SK-N-SH (cell line): Measurements from ENCODE around the gene MFAP4. TPM values are rescaled to one million over a fixed set of nuclear protein-coding genes. Genes with fewer than 3 reads are reported as not detected.

Experiments used
- CTCF ChIA-PET: fragments of 300-600, 350-600 bp; formaldehyde crosslinking; extraction: SDS; loops from one replicate; lab custom pipeline; 2021; lab: Yijun Ruan, JAX
- POLR2A ChIA-PET: fragments of 350-600 bp; sonication (Branson Sonifier 250); formaldehyde crosslinking; extraction: SDS; loops from one replicate; lab custom pipeline; 2020; ENCODE audit warnings: antibody characterized with exemption, inconsistent platforms; lab: Yijun Ruan, JAX
- DNase-seq: peaks from one replicate; pipeline ENCODE4 v3.0.0; 2012
- H2AFZ ChIP-seq: fragments of 200-600 bp; sonication (generic); 2 replicates; pipeline ENCODE4 v1.8.1; 2016; ENCODE audit warnings: antibody characterized with exemption, mild to moderate bottlenecking, low read depth
- H3F3A ChIP-seq: fragments of 200-600 bp; sonication (generic); replicated peaks from 2 replicates; pipeline ENCODE3; 2016; ENCODE audit warnings: antibody characterized with exemption, mild to moderate bottlenecking; ENCODE audit not compliant: insufficient read depth
- H3K27ac ChIP-seq, 2 experiments: fragments of 200-500 bp in 1 of 2; fragments of 200-600 bp in 1 of 2; sonication (Bioruptor generic) in 1 of 2; sonication (generic), shearing (Covaris generic) in 1 of 2; 2 replicates each; pipeline versions ENCODE4 v1.5.1 to v1.6.1; 2014 to 2016; ENCODE audit warnings: low read depth in 2 of 2, inconsistent platforms in 1 of 2, low read length in 1 of 2, mild to moderate bottlenecking in 1 of 2, mixed read lengths in 1 of 2
- H3K27me3 ChIP-seq: fragments of 200-600 bp; sonication (generic), shearing (Covaris generic); 2 replicates; pipeline ENCODE4 v1.6.1; 2016; ENCODE audit warnings: mixed run types; ENCODE audit not compliant: insufficient read depth
- H3K36me3 ChIP-seq, 2 experiments: fragments of 200-500 bp in 1 of 2; fragments of 200-600 bp in 1 of 2; sonication (Bioruptor generic) in 1 of 2; sonication (generic) in 1 of 2; replicated peaks in 1 of 2; 2 replicates each; pipeline versions ENCODE3 to v1.5.1; 2014 to 2016; ENCODE audit warnings: low read length in 1 of 2, mild to moderate bottlenecking in 1 of 2; ENCODE audit not compliant: insufficient read depth in 2 of 2, control insufficient read depth in 1 of 2
- H3K4me1 ChIP-seq, 2 experiments: fragments of 200-500 bp in 1 of 2; fragments of 200-600 bp in 1 of 2; sonication (Bioruptor generic) in 1 of 2; sonication (generic), shearing (Covaris generic) in 1 of 2; 2 replicates each; pipeline versions ENCODE4 v1.5.1 to v1.6.1; 2014 to 2016; ENCODE audit warnings: low read depth in 1 of 2, low read length in 1 of 2, mixed run types in 1 of 2; ENCODE audit not compliant: insufficient read depth in 2 of 2, control insufficient read depth in 1 of 2
- H3K4me2 ChIP-seq: fragments of 200-600 bp; sonication (generic), shearing (Covaris generic); 2 replicates; pipeline ENCODE4 v1.6.1; 2017; ENCODE audit warnings: mixed run types
- H3K4me3 ChIP-seq, 2 experiments: fragments of 200-500 bp in 1 of 2; fragments of 200-600 bp in 1 of 2; sonication (Bioruptor generic) in 1 of 2; sonication (generic), shearing (Covaris generic) in 1 of 2; 2 replicates each; pipeline versions ENCODE4 v1.5.1 to v1.8.1; 2014 to 2016; ENCODE audit warnings: low read depth in 2 of 2, inconsistent platforms in 1 of 2, low read length in 1 of 2, mild to moderate bottlenecking in 1 of 2, mixed read lengths in 1 of 2, moderate library complexity in 1 of 2
- H3K79me2 ChIP-seq: fragments of 200-600 bp; sonication (generic); 2 replicates; pipeline ENCODE4 v1.8.1; 2017; ENCODE audit warnings: mild to moderate bottlenecking; ENCODE audit not compliant: insufficient read depth
- H3K9ac ChIP-seq: fragments of 200-600 bp; sonication (generic); 2 replicates; pipeline ENCODE4 v1.6.1; 2017; ENCODE audit warnings: mixed run types
- H3K9me2 ChIP-seq: fragments of 200-600 bp; sonication (generic); 2 replicates; pipeline ENCODE4 v1.6.1; 2017; ENCODE audit warnings: mixed run types
- H3K9me3 ChIP-seq: fragments of 200-600 bp; sonication (generic); 2 replicates; pipeline ENCODE4 v1.6.1; 2017; ENCODE audit warnings: mixed run types, mild to moderate bottlenecking, moderate library complexity
- H4K20me1 ChIP-seq: fragments of 200-600 bp; sonication (generic); 2 replicates; pipeline ENCODE4 v1.6.1; 2017; ENCODE audit warnings: mild to moderate bottlenecking, mixed run types; ENCODE audit not compliant: insufficient read depth
- EP300 ChIP-seq, 2 experiments: IDR thresholded peaks; 2 replicates each; pipeline versions ENCODE4 v1.4.0 to v1.6.1; 2012; ENCODE audit warnings: borderline replicate concordance in 1 of 2, low read depth in 1 of 2, low read length in 1 of 2
- FOSL2 ChIP-seq: IDR thresholded peaks from 2 replicates; pipeline ENCODE4 v1.4.0; 2012; ENCODE audit warnings: low read depth, mild to moderate bottlenecking, moderate library complexity, borderline replicate concordance
- FOXJ3 ChIP-seq: sonication (generic); formaldehyde crosslinking; IDR thresholded peaks from 2 replicates; pipeline ENCODE4 v1.5.1; 2020; ENCODE audit warnings: mild to moderate bottlenecking, missing genetic modification reagents
- JUND ChIP-seq: IDR thresholded peaks from 2 replicates; pipeline ENCODE4 v1.4.0; 2012
- MXI1 ChIP-seq: IDR thresholded peaks from 2 replicates; pipeline ENCODE4 v1.6.1; 2012; ENCODE audit warnings: mild to moderate bottlenecking, low read depth, low read length, improper control_type of control experiment
- NRF1 ChIP-seq: IDR thresholded peaks from 2 replicates; pipeline ENCODE4 v1.6.1; 2012; ENCODE audit warnings: low read depth, mild to moderate bottlenecking, low read length
- POLR2AphosphoS5 ChIP-seq: IDR thresholded peaks from 2 replicates; pipeline ENCODE4 v1.6.1; 2012; ENCODE audit warnings: low read depth, low read length
- RAD21 ChIP-seq: IDR thresholded peaks from 2 replicates; pipeline ENCODE4 v1.6.1; 2012; ENCODE audit warnings: mild to moderate bottlenecking, low read length
- RCOR1 ChIP-seq: fragments of 150-350 bp; IDR thresholded peaks from 2 replicates; pipeline ENCODE4 v1.6.1; 2017; ENCODE audit warnings: antibody characterized with exemption, low read length
- SIN3A ChIP-seq: IDR thresholded peaks from 2 replicates; pipeline ENCODE4 v1.6.1; 2012; ENCODE audit warnings: low read depth, mild to moderate bottlenecking, low read length, moderate library complexity, borderline replicate concordance
- TAF1 ChIP-seq: IDR thresholded peaks from 2 replicates; pipeline ENCODE4 v1.6.1; 2012; ENCODE audit warnings: low read depth, mild to moderate bottlenecking, low read length, moderate library complexity, borderline replicate concordance
- WGBS: methylation state at CpG from one replicate; pipeline ENCODE4 v1.1.6; 2017; ENCODE audit warnings: low lambda C conversion rate; 5-methylcytosine and 5-hydroxymethylcytosine counted together
- polyA plus RNA-seq, 3 experiments: library from polyadenylated mRNA; depleted of rRNA; stranded (reverse); fragments of >200 nt; gene quantifications; 2 replicates each; pipeline ENCODE4 v1.2.3, GENCODE V29; 2012
- TF ChIP-seq, protein P1 (sequence below): fragments of 150-350 bp; IDR thresholded peaks from 2 replicates; pipeline ENCODE4 v1.6.1; 2017; ENCODE audit warnings: antibody characterized with exemption, low read length, low read depth, borderline replicate concordance
- TF ChIP-seq, protein P2 (sequence below): IDR thresholded peaks from 2 replicates; pipeline ENCODE4 v1.4.0; 2012; ENCODE audit warnings: low read depth, borderline replicate concordance
- TF ChIP-seq, protein P3 (sequence below): fragments of 150-350 bp; IDR thresholded peaks from 2 replicates; pipeline ENCODE4 v1.6.1; 2016; ENCODE audit warnings: mild to moderate bottlenecking, low read depth, low read length
- TF ChIP-seq, protein P4 (sequence below): IDR thresholded peaks from 2 replicates; pipeline ENCODE4 v1.6.1; 2012; ENCODE audit warnings: mild to moderate bottlenecking, low read depth, low read length, moderate library complexity

MFAP4 gene
- polyA plus RNA-seq, 1 of the 3 experiments (the other 2 are of a cell fraction) = 120 TPM

DNA sequence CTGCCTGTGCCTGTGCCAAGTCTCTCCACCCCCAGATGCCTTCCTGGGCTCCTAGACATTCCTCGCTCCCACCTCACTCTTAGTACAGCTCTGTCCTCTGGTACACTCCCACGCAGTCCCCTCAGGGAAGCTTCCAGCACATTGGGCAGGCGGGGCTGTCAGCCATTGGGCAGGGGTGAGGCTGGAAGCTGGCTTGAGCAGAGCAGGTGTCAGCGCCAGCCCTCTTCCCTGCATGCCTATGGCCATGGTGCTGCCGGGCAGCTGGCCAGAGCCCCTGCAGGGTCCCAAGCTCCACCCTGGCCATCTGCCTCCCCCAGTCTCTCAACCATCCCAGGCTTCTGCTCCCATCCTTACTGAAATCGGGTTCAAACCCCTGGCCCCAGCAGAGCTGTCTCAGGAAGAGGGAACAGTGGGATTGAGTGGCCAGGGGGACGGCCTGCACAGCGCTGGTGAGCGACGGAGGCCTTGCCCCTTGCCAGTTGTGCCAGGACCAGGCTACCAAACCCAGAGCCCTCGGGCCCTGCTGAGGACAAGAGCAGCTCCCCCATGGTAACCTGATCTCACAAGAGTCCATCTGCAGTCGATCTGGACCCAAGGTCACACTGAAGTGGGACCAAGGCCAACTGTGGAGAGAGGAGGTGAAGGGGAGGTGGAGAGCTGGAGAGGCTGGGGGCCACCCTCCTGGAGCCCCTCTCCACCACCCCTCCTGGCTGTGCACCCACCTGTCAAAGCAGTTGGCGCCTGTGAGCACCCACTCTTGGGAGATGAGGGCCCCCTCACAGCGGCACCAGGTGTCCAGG lies 22.1 kb downstream of the MFAP4 start:
- Histone ChIP-seq H4K20me1 (no peaks in the 10 kb centered on the region), H3F3A (peaks cover 7% of the 10 kb centered on the region), H3K36me3 (no peaks in the 10 kb centered on the region), H3K27ac (no peak overlapping the region; a peak in 1 of 4 replicates), H3K9ac (no peak overlapping the region), H3K4me1 (peaks cover 13 to 32% of the 10 kb centered on the region in 2 experiments; a peak in 2 of 4 replicates), H3K4me3 (no peak overlapping the region), H3K27me3 (no peaks in the 10 kb centered on the region), H3K9me3 (no peaks in the 10 kb centered on the region), H3K4me2 (no peak overlapping the region), H3K79me2 (peaks cover 8% of the 10 kb centered on the region), H2AFZ (no peak overlapping the region), H3K9me2 (no peaks in the 10 kb centered on the region)
- CTCF ChIA-PET = interaction anchor here (0.7 to 12.0 kb wide), 8 partner anchors 9 to 404 kb away, joined by 3 to 305 read pairs (median 5); partner anchors contain the start of genes MAPK7 and RNF112
- TF ChIP-seq FOXJ3 (no peak), NRF1 (no peak), SIN3A (no peak)
- TF ChIP-seq, protein P1, sequence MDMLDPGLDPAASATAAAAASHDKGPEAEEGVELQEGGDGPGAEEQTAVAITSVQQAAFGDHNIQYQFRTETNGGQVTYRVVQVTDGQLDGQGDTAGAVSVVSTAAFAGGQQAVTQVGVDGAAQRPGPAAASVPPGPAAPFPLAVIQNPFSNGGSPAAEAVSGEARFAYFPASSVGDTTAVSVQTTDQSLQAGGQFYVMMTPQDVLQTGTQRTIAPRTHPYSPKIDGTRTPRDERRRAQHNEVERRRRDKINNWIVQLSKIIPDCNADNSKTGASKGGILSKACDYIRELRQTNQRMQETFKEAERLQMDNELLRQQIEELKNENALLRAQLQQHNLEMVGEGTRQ = no peak
- TF ChIP-seq, protein P2, sequence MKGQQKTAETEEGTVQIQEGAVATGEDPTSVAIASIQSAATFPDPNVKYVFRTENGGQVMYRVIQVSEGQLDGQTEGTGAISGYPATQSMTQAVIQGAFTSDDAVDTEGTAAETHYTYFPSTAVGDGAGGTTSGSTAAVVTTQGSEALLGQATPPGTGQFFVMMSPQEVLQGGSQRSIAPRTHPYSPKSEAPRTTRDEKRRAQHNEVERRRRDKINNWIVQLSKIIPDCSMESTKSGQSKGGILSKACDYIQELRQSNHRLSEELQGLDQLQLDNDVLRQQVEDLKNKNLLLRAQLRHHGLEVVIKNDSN = no peak
- POLR2A ChIA-PET = interaction anchor here (0.8 to 3.0 kb wide), 3 partner anchors 13 to 47 kb away, joined by 4 to 24 read pairs (median 4); partner anchors contain the start of genes MAPK7 and RNF112
- 57% methylated on average over 7 of the region's 14 CpGs for WGBS
- peak; percentile 40 for DNase-seq

DNA sequence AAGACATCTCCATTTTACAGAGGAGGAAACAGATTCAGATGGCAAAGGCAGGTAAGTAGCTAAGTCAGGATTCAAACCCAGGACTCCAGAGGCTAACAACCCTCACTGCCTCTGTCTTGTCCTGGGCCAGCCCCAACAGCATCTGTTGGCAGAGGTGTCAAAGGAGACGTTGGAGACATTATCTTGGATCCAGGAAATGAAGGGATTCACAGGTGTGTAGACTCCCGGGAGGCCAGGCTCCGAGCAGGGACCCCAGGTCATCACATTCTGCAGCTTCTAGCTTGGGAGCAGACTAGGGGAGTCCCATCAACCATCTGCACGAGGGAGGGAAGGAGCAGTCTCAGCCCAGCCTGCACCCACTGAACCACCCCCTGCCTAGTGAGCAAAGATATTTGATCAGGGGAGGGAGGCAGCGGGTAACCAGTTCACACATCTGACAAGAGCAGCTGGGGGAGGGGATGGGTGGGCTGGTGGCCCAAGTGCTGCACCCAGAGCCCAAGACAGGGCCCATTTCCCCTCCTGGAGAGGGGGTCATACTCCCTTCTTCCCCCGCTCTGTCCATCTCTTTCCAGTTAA lies 23.4 kb downstream of the MFAP4 start:
- Histone ChIP-seq H3K36me3 (peaks cover 0 to 2% of the 10 kb centered on the region in 2 experiments), H3K4me1 (peaks cover 13 to 32% of the 10 kb centered on the region in 2 experiments; a peak in 2 of 4 replicates), H3K4me2 (peak overlapping the region; percentile 85; the same call in 1 of the 2 replicates), H3K9ac (no peak overlapping the region), H4K20me1 (no peaks in the 10 kb centered on the region), H3K9me2 (no peaks in the 10 kb centered on the region), H3K27me3 (no peaks in the 10 kb centered on the region), H3F3A (peaks cover 7% of the 10 kb centered on the region), H3K27ac (no peak overlapping the region), H3K79me2 (peaks cover 8% of the 10 kb centered on the region), H2AFZ (0 out of 2 replicates have a peak overlapping the region, but pooled peaks have one; percentile 83), H3K4me3 (no peak overlapping the region), H3K9me3 (no peaks in the 10 kb centered on the region)
- ChIA-PET POLR2A (interaction anchor here (0.8 to 3.0 kb wide), 5 partner anchors 14 to 399 kb away, joined by 3 to 24 read pairs (median 13); partner anchors contain the start of genes MAPK7 and MFAP4), CTCF (interaction anchor here (0.5 to 12.0 kb wide), 64 partner anchors 9 to 438 kb away, joined by 3 to 305 read pairs (median 6); partner anchors contain the start of genes ALDH3A2, MAPK7, MFAP4 and RNF112)
- 84% methylated on average over 5 of the region's 6 CpGs for WGBS
- no peak for DNase-seq
- TF ChIP-seq RAD21 (no peak), SIN3A (no peak), JUND (no peak), TAF1 (no peak), MXI1 (no peak), POLR2AphosphoS5 (no peak), RCOR1 (no peak), FOSL2 (no peak), EP300 (IDR thresholded peaks at IDR 0.05; ENCODE audit: borderline replicate concordance in 1 of 2, low read depth in 1 of 2, low read length in 1 of 2) (no peak)
- TF ChIP-seq, protein P3, sequence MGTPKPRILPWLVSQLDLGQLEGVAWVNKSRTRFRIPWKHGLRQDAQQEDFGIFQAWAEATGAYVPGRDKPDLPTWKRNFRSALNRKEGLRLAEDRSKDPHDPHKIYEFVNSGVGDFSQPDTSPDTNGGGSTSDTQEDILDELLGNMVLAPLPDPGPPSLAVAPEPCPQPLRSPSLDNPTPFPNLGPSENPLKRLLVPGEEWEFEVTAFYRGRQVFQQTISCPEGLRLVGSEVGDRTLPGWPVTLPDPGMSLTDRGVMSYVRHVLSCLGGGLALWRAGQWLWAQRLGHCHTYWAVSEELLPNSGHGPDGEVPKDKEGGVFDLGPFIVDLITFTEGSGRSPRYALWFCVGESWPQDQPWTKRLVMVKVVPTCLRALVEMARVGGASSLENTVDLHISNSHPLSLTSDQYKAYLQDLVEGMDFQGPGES = no peak
- TF ChIP-seq, protein P4, sequence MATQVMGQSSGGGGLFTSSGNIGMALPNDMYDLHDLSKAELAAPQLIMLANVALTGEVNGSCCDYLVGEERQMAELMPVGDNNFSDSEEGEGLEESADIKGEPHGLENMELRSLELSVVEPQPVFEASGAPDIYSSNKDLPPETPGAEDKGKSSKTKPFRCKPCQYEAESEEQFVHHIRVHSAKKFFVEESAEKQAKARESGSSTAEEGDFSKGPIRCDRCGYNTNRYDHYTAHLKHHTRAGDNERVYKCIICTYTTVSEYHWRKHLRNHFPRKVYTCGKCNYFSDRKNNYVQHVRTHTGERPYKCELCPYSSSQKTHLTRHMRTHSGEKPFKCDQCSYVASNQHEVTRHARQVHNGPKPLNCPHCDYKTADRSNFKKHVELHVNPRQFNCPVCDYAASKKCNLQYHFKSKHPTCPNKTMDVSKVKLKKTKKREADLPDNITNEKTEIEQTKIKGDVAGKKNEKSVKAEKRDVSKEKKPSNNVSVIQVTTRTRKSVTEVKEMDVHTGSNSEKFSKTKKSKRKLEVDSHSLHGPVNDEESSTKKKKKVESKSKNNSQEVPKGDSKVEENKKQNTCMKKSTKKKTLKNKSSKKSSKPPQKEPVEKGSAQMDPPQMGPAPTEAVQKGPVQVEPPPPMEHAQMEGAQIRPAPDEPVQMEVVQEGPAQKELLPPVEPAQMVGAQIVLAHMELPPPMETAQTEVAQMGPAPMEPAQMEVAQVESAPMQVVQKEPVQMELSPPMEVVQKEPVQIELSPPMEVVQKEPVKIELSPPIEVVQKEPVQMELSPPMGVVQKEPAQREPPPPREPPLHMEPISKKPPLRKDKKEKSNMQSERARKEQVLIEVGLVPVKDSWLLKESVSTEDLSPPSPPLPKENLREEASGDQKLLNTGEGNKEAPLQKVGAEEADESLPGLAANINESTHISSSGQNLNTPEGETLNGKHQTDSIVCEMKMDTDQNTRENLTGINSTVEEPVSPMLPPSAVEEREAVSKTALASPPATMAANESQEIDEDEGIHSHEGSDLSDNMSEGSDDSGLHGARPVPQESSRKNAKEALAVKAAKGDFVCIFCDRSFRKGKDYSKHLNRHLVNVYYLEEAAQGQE = no peak
